RWPE1 (cell line): ENCODE results near the gene RAB22A.

Experiments
- CTCF ChIA-PET: fragments of 350-600 bp; sonication (Branson Sonifier 250); formaldehyde crosslinking; extraction: SDS; loops from one replicate; lab custom pipeline; 2021; lab: Yijun Ruan, JAX
- POLR2A ChIA-PET: fragments of 400-600 bp; formaldehyde crosslinking; extraction: SDS; loops from one replicate; lab custom pipeline; 2020; ENCODE audit warnings: antibody characterized with exemption; ENCODE audit not compliant: low non-redundant PET; lab: Yijun Ruan, JAX
- DNase-seq: peaks from one replicate; pipeline ENCODE4 v3.0.0; 2012; ENCODE audit warnings: low spot score
- H3K27ac ChIP-seq: fragments of 450-650 bp; 2 replicates; pipeline ENCODE4 v1.5.1; 2017
- CTCF ChIP-seq: fragments of 450-650 bp; conservative IDR thresholded peaks from 2 replicates; pipeline ENCODE4 v1.5.1; 2017; ENCODE audit warnings: low read depth, mild to moderate bottlenecking

The RAB22A gene

GRCh38 chr20:58390659-58391035, 81.1 kb downstream of the RAB22A start:
- DNase-seq = no peak
- ChIA-PET CTCF (no interaction called here), POLR2A (interaction anchor here (0.7 kb wide), 1 partner anchor 76 kb away, joined by 4 read pairs; no protein-coding TSS in a partner anchor)
- H3K27ac ChIP-seq = no peak overlapping the region
- no peak for TF ChIP-seq CTCF

GRCh38 chr20:58392286-58392685, 82.8 kb downstream of the RAB22A start:
- no peak for DNase-seq
- TF ChIP-seq CTCF = no peak
- no peak overlapping the region for H3K27ac ChIP-seq
- ChIA-PET CTCF (no interaction called here), POLR2A (no interaction called here)

DNA sequence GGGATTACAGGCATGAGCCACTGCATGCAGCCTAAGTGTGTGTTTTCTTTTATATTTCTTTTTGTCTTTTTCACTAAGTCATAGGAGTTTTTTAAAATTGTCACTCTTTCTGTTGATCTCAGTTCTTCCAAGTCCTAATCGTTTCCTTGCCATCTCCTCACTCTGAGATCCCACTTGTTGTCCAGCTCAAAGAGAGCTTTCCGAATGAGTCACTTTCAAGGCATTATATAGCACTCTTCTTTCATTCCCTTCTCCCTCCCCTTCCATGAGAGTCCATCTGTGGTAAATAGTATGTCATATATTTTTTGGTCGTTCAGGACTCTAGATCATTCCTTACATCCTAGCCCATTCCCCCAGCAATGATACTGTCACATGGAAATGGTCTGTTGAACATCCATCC, 83.8 kb downstream of the RAB22A start:
- no peak for TF ChIP-seq CTCF
- H3K27ac ChIP-seq = no peak overlapping the region
- POLR2A ChIA-PET = no interaction called here
- DNase-seq = no peak
- CTCF ChIA-PET = no interaction called here

DNA sequence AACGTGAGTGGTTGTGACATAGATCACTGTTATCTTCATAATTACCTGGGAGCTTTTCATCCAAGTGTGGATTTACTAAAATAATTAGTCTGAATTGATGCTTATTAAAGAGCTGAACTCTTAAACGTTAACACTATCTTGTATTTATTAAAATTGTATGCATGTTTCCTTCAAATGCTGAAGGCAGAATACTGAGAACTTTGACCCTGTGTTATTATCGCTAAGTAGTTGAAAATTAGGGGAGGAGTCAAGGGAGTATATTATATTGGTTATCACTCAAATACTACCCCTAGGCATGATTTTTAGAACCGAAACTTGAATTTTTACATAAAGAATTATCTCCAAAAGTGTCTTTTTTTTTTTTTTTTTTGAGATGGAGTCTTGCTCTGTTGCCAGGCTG, 85.3 kb downstream of the RAB22A start:
- ChIA-PET CTCF (interaction anchor here (0.6 kb wide), 1 partner anchor 48 kb away, joined by 3 read pairs; no protein-coding TSS in a partner anchor), POLR2A (no interaction called here)
- TF ChIP-seq CTCF = no peak
- no peak for DNase-seq
- no peak overlapping the region for H3K27ac ChIP-seq

GRCh38 chr20:58395604-58396003, 86.1 kb downstream of the RAB22A start:
- no peak for DNase-seq
- H3K27ac ChIP-seq = no peak overlapping the region
- POLR2A ChIA-PET = no interaction called here
- no peak for TF ChIP-seq CTCF
- CTCF ChIA-PET = interaction anchor here (0.5 to 0.9 kb wide), 2 partner anchors 13 to 168 kb away, joined by 3 to 4 read pairs; no protein-coding TSS in a partner anchor

GRCh38 chr20:58397429-58397828, 87.9 kb downstream of the RAB22A start:
- no peak for DNase-seq
- no peak overlapping the region for H3K27ac ChIP-seq
- ChIA-PET CTCF (interaction anchor here (0.7 kb wide), 2 partner anchors 8 to 400 kb away, joined by 3 read pairs; partner anchors contain the start of gene VAPB), POLR2A (no interaction called here)
- no peak for TF ChIP-seq CTCF
